ENCODE results near the gene PPP1R1B.

PPP1R1B gene

DNA sequence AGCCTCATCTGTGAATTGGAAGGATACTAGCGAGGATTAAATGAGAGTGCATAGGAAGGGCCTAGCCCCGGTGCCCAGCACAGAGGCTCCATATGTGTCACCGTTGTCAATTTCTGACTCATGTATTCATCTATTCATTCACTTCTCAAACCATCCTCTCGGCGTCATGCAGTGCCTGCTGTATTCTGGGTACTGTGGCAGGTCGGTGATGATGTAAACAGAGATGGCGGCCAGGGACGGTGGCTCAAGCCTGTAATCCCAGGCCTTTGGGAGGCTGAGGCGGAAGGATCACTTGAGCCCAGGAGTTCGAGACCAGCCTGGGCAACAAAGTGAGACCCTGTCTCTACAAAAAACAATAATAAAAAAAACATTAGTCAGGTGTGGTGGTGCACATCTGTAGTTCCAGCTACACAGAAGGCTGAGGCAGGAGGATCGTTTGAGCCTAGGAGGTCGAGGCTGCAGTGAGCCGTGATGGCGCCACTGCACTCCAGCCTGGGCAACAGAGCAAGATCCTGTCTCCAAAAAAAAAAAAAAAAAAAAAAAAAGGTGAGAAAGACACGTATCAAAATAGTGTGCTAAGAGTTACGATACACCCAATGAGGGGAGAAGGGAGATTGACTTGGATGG lies 4.3 kb upstream of the PPP1R1B start:
- Histone ChIP-seq H4K20me1 (ENCODE audit: insufficient read depth, low read length) (no peaks in the 10 kb centered on the region), H2AFZ (ENCODE audit: low read length) (peak overlapping the region; percentile 73), H3K9ac (ENCODE audit: low read length) (peak overlapping the region; percentile 13; the same call in 1 of the 2 replicates), H3F3A (ENCODE audit: insufficient read depth, low read length) (peaks cover 10% of the 10 kb centered on the region; the same call in 1 of the 2 replicates), H3K4me1 (ENCODE audit: low read length) (peaks cover 17% of the 10 kb centered on the region), H3K4me2 (ENCODE audit: low read depth, low read length) (peak overlapping the region; percentile 87), H3K4me3 (ENCODE audit: low read length) (peak overlapping the region; percentile 48), H3K9me2 (replicated peaks; ENCODE audit: insufficient read depth, low read length) (no peaks in the 10 kb centered on the region), H3K9me3 (replicated peaks; ENCODE audit: insufficient read depth, low read length) (no peaks in the 10 kb centered on the region), H3K27me3 (replicated peaks; ENCODE audit: insufficient read depth, low read length) (peaks cover 23% of the 10 kb centered on the region), H3K27ac (ENCODE audit: low read length) (peak overlapping the region; percentile 41; the same call in 1 of the 2 replicates), H3K79me2 (ENCODE audit: low read length) (no peaks in the 10 kb centered on the region), H3K36me3 (replicated peaks; ENCODE audit: insufficient read depth, low read length) (no peaks in the 10 kb centered on the region)
- peak; percentile 27 for DNase-seq
- TF ChIP-seq, protein P1, sequence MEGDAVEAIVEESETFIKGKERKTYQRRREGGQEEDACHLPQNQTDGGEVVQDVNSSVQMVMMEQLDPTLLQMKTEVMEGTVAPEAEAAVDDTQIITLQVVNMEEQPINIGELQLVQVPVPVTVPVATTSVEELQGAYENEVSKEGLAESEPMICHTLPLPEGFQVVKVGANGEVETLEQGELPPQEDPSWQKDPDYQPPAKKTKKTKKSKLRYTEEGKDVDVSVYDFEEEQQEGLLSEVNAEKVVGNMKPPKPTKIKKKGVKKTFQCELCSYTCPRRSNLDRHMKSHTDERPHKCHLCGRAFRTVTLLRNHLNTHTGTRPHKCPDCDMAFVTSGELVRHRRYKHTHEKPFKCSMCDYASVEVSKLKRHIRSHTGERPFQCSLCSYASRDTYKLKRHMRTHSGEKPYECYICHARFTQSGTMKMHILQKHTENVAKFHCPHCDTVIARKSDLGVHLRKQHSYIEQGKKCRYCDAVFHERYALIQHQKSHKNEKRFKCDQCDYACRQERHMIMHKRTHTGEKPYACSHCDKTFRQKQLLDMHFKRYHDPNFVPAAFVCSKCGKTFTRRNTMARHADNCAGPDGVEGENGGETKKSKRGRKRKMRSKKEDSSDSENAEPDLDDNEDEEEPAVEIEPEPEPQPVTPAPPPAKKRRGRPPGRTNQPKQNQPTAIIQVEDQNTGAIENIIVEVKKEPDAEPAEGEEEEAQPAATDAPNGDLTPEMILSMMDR (IDR thresholded peaks at IDR 0.05; ENCODE audit: low read length) = no peak
- TF ChIP-seq EZH2phosphoT487 (IDR thresholded peaks at IDR 0.05; ENCODE audit: low read length) = no peak
- no peak for TF ChIP-seq EZH2 (optimal IDR thresholded peaks at IDR 0.05; ENCODE audit: low read depth, low read length)

DNA sequence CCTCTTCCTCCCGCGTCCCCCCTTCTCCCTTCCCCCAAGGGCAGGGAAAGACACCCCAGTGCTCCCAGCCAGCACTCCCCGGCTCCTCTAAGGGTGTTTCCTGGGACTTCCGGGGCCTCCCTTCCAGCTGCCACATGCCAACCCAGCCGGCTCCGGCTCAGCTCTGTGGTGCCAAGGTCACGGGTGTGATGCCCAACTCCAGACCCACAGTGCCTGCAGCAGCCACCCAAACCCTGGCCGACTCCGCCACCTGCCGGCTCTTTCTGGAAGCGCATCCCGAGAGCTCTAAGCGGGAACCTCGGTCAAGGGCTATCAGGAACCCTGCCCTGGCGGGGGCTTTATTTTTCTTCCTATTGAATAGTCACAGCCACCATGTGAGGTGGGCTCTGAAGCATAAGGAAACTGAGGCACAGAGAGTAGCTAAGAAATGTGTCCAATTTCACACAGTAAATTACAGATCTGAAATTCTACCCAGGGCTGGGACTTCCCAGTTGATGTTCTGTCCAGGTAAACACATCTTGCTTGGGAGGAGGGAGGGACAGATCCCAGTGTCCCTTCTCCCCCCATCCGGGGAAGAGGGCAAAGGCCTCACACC lies 3.3 kb upstream of the PPP1R1B start:
- DNase-seq = peak; percentile 80
- peak overlapping the region; percentile 87 for H3K4me2 ChIP-seq (ENCODE audit: low read depth, low read length)
- 0 out of 2 replicates have a peak overlapping the region, but pooled peaks have one; percentile 5 for H3K4me3 ChIP-seq (ENCODE audit: low read length)
- no peaks in the 10 kb centered on the region for H3K79me2 ChIP-seq (ENCODE audit: low read length)
- H3F3A ChIP-seq (ENCODE audit: insufficient read depth, low read length) = peaks cover 10% of the 10 kb centered on the region; the same call in 1 of the 2 replicates
- peaks cover 32% of the 10 kb centered on the region for H3K27me3 ChIP-seq (replicated peaks; ENCODE audit: insufficient read depth, low read length)
- peaks cover 16% of the 10 kb centered on the region for H3K4me1 ChIP-seq (ENCODE audit: low read length)
- no peaks in the 10 kb centered on the region for H4K20me1 ChIP-seq (ENCODE audit: insufficient read depth, low read length)
- H2AFZ ChIP-seq (ENCODE audit: low read length) = peak overlapping the region; percentile 30; the same call in 1 of the 2 replicates
- no peaks in the 10 kb centered on the region for H3K36me3 ChIP-seq (replicated peaks; ENCODE audit: insufficient read depth, low read length)
- no peak for TF ChIP-seq EZH2phosphoT487 (IDR thresholded peaks at IDR 0.05; ENCODE audit: low read length)
- TF ChIP-seq, protein P1 (IDR thresholded peaks at IDR 0.05; ENCODE audit: low read length) = peak; percentile 88
- no peak overlapping the region for H3K9ac ChIP-seq (ENCODE audit: low read length)
- no peaks in the 10 kb centered on the region for H3K9me2 ChIP-seq (replicated peaks; ENCODE audit: insufficient read depth, low read length)
- H3K27ac ChIP-seq (ENCODE audit: low read length) = no peak overlapping the region
- H3K9me3 ChIP-seq (replicated peaks; ENCODE audit: insufficient read depth, low read length) = no peaks in the 10 kb centered on the region

DNA sequence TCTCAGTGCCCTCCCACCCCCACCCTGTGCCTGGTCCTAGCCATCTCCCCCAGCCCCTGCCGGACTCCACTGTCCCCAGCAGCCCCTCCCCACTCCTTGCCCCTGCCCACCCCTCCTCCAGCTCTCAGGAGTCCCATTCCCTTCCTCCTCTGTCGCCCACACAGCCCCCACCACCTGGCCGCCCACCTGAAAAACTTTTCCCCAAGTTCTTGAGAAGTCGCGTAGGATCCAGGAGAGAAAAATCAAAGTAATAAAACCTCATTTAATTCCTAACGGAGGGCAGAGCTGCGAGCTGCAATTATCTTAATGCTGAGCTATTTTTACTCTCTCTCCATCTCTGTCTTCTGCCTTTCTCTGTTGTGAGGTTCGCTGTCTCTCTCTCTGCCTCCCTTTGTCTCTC lies 2.4 kb upstream of the PPP1R1B start:
- Histone ChIP-seq H4K20me1 (ENCODE audit: insufficient read depth, low read length) (no peaks in the 10 kb centered on the region), H3K27me3 (replicated peaks; ENCODE audit: insufficient read depth, low read length) (peaks cover 39% of the 10 kb centered on the region), H2AFZ (ENCODE audit: low read length) (no peak overlapping the region), H3K4me1 (ENCODE audit: low read length) (peaks cover 16% of the 10 kb centered on the region), H3K36me3 (replicated peaks; ENCODE audit: insufficient read depth, low read length) (no peaks in the 10 kb centered on the region), H3K9ac (ENCODE audit: low read length) (no peak overlapping the region), H3K4me2 (ENCODE audit: low read depth, low read length) (no peak overlapping the region), H3K4me3 (ENCODE audit: low read length) (no peak overlapping the region), H3F3A (ENCODE audit: insufficient read depth, low read length) (peaks cover 10% of the 10 kb centered on the region; the same call in 1 of the 2 replicates), H3K79me2 (ENCODE audit: low read length) (no peaks in the 10 kb centered on the region), H3K27ac (ENCODE audit: low read length) (no peak overlapping the region), H3K9me2 (replicated peaks; ENCODE audit: insufficient read depth, low read length) (no peaks in the 10 kb centered on the region), H3K9me3 (replicated peaks; ENCODE audit: insufficient read depth, low read length) (no peaks in the 10 kb centered on the region)
- no peak for DNase-seq
- TF ChIP-seq EZH2 (optimal IDR thresholded peaks at IDR 0.05; ENCODE audit: low read depth, low read length) (no peak), EZH2phosphoT487 (IDR thresholded peaks at IDR 0.05; ENCODE audit: low read length) (no peak)
- TF ChIP-seq, protein P1 (IDR thresholded peaks at IDR 0.05; ENCODE audit: low read length) = no peak

Data from MM.1S (cell line).